Uterus (tissue), 2 donors: Measurements from ENCODE around the gene FAM76B.

Experiments
- CTCF ChIP-seq, 4 experiments: fragments of 200-600 bp in 2 of 4; fragments of 450-650 bp in 2 of 4; sonication (generic) in 2 of 4; IDR thresholded peaks; one replicate each; pipeline ENCODE4 v1.5.1; 2016 to 2019; ENCODE audit warnings: antibody characterized with exemption in 4 of 4, mild to moderate bottlenecking in 2 of 4, moderate library complexity in 1 of 4
- POLR2A ChIP-seq, 2 donors: fragments of 450-650 bp; IDR thresholded peaks; one replicate each; pipeline ENCODE4 v1.6.1; 2016; ENCODE audit warnings: antibody characterized with exemption in 2 of 2, mild to moderate bottlenecking in 1 of 2, moderate library complexity in 1 of 2

GRCh38 chr11:95803973-95804372 lies 14.4 kb upstream of the FAM76B start:
- no peak for TF ChIP-seq CTCF (IDR thresholded peaks at IDR 0.05)
- TF ChIP-seq POLR2A (IDR thresholded peaks at IDR 0.05) = no peak
